ENCODE data around the gene EBF3.

DNA sequence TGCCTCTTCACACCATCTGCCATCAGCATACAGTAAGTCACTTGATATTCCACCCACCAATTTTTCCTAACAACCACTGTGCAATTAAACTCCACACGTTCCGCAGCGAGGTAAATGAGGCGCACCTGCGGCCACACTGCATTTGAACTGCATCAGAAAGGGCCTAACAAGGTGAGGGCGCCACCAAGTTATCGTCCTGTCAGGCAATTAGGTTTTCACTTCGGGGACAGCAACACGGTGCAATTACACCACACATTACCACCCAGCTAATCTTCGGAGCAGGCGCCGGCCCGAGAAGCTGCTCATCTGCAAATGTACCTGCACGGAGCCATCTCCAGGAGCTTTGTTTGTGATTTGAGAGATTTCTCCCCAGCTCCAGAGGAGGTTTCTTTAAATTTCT, 84.4 kb downstream of the EBF3 start:
- TF ChIP-seq, protein P1, sequence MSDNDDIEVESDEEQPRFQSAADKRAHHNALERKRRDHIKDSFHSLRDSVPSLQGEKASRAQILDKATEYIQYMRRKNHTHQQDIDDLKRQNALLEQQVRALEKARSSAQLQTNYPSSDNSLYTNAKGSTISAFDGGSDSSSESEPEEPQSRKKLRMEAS (IDR thresholded peaks at IDR 0.05), result no peak
- no peak for TF ChIP-seq YY1 (IDR thresholded peaks at IDR 0.05; ENCODE audit: low read depth)
- TF ChIP-seq, protein P2, sequence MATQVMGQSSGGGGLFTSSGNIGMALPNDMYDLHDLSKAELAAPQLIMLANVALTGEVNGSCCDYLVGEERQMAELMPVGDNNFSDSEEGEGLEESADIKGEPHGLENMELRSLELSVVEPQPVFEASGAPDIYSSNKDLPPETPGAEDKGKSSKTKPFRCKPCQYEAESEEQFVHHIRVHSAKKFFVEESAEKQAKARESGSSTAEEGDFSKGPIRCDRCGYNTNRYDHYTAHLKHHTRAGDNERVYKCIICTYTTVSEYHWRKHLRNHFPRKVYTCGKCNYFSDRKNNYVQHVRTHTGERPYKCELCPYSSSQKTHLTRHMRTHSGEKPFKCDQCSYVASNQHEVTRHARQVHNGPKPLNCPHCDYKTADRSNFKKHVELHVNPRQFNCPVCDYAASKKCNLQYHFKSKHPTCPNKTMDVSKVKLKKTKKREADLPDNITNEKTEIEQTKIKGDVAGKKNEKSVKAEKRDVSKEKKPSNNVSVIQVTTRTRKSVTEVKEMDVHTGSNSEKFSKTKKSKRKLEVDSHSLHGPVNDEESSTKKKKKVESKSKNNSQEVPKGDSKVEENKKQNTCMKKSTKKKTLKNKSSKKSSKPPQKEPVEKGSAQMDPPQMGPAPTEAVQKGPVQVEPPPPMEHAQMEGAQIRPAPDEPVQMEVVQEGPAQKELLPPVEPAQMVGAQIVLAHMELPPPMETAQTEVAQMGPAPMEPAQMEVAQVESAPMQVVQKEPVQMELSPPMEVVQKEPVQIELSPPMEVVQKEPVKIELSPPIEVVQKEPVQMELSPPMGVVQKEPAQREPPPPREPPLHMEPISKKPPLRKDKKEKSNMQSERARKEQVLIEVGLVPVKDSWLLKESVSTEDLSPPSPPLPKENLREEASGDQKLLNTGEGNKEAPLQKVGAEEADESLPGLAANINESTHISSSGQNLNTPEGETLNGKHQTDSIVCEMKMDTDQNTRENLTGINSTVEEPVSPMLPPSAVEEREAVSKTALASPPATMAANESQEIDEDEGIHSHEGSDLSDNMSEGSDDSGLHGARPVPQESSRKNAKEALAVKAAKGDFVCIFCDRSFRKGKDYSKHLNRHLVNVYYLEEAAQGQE (IDR thresholded peaks at IDR 0.05; ENCODE audit: low read depth), result no peak
- TF ChIP-seq FOXM1 (IDR thresholded peaks at IDR 0.05; ENCODE audit: borderline replicate concordance, low read depth), result no peak

Data from Ishikawa (cell line).